BE2C (cell line): Measurements from ENCODE around the gene SHC4.
A peak's percentile ranks its signal among the peaks of the same experiment; 100 is the strongest.
"Not testable (repeated sequence)": the region's sequence is repeated elsewhere in the genome, so short reads cannot be mapped to it uniquely, and the experiment has no call there.

ENCODE experiments used
- DNase-seq: peaks from one replicate; pipeline ENCODE4 v3.0.0-alpha.2; 2020
- H3K27me3 ChIP-seq: fragments of 250-450 bp; sonication (Bioruptor Pico); 2 replicates; pipeline ENCODE4 v1.5.1; 2020; ENCODE audit warnings: mild to moderate bottlenecking
- H3K36me3 ChIP-seq: fragments of 250-450 bp; sonication (Bioruptor Pico); 2 replicates; pipeline ENCODE4 v1.5.1; 2020; ENCODE audit warnings: mild to moderate bottlenecking
- H3K4me1 ChIP-seq: fragments of 250-450 bp; sonication (Bioruptor Pico); 2 replicates; pipeline ENCODE4 v1.5.1; 2020
- H3K4me3 ChIP-seq: 2 replicates; pipeline ENCODE4 v1.5.1; 2011; ENCODE audit warnings: low read depth, low read length
- H3K9me3 ChIP-seq: fragments of 250-450 bp; sonication (Bioruptor Pico); 2 replicates; pipeline ENCODE4 v1.5.1; 2020
- CTCF ChIP-seq: IDR thresholded peaks from 2 replicates; pipeline ENCODE4 v1.5.1; 2012; ENCODE audit warnings: mild to moderate bottlenecking, low read depth, low read length

Gene SHC4

GRCh38 chr15:48915861-48916260 is 47.9 kb downstream of the SHC4 start:
- no peaks in the 10 kb centered on the region for H3K4me1 ChIP-seq
- no peak for TF ChIP-seq CTCF
- no peaks in the 10 kb centered on the region for H3K36me3 ChIP-seq
- 0 out of 2 replicates have a peak, but pooled peaks cover 3% of the 10 kb centered on the region for H3K27me3 ChIP-seq
- H3K4me3 ChIP-seq = no peak overlapping the region
- H3K9me3 ChIP-seq = no peaks in the 10 kb centered on the region
- no peak for DNase-seq

- Histone ChIP-seq H3K4me1 (no peaks in the 10 kb centered on the region), H3K36me3 (no peaks in the 10 kb centered on the region), H3K4me3 (no peak overlapping the region), H3K27me3 (0 out of 2 replicates have a peak, but pooled peaks cover 3% of the 10 kb centered on the region), H3K9me3 (no peaks in the 10 kb centered on the region)
- no peak for DNase-seq
- TF ChIP-seq CTCF = peak; percentile 23; the same call in 1 of the 2 replicates
Observed at GRCh38 chr15:48914717-48915116, 49.0 kb downstream of the SHC4 start.

- no peak for DNase-seq
- no peaks in the 10 kb centered on the region for H3K4me1 ChIP-seq
- TF ChIP-seq CTCF = no peak
- H3K4me3 ChIP-seq = no peak overlapping the region
- no peaks in the 10 kb centered on the region for H3K9me3 ChIP-seq
- no peaks in the 10 kb centered on the region for H3K36me3 ChIP-seq
- 0 out of 2 replicates have a peak, but pooled peaks cover under 1% of the 10 kb centered on the region for H3K27me3 ChIP-seq
Observed at GRCh38 chr15:48913141-48913540, 50.6 kb downstream of the SHC4 start.

- H3K4me1 ChIP-seq, DNase-seq, H3K9me3 ChIP-seq, H3K36me3 ChIP-seq, H3K27me3 ChIP-seq, H3K4me3 ChIP-seq: not testable (repeated sequence)
Observed at GRCh38 chr15:48910554-48910953, 53.2 kb downstream of the SHC4 start.

- not testable (repeated sequence) for H3K36me3 ChIP-seq, DNase-seq, H3K9me3 ChIP-seq, H3K4me1 ChIP-seq, H3K27me3 ChIP-seq, H3K4me3 ChIP-seq
Observed at GRCh38 chr15:48909313-48909712, 54.4 kb downstream of the SHC4 start.

GRCh38 chr15:48905847-48906246 is 57.9 kb downstream of the SHC4 start:
- TF ChIP-seq CTCF = no peak

GRCh38 chr15:48905216-48905615 is 58.5 kb downstream of the SHC4 start:
- TF ChIP-seq CTCF = no peak
- H3K36me3 ChIP-seq = no peaks in the 10 kb centered on the region
- H3K4me3 ChIP-seq = no peak overlapping the region
- no peaks in the 10 kb centered on the region for H3K4me1 ChIP-seq
- H3K27me3 ChIP-seq = no peaks in the 10 kb centered on the region
- no peaks in the 10 kb centered on the region for H3K9me3 ChIP-seq
- no peak for DNase-seq

More at GRCh38 chr15:48905847-48906246, 57.9 kb downstream of the SHC4 start:
- H3K4me1 ChIP-seq = no peaks in the 10 kb centered on the region
- no peak for DNase-seq
- H3K4me3 ChIP-seq = no peak overlapping the region
- H3K9me3 ChIP-seq = no peaks in the 10 kb centered on the region
- no peaks in the 10 kb centered on the region for H3K27me3 ChIP-seq
- H3K36me3 ChIP-seq = no peaks in the 10 kb centered on the region
